Fibroblast of peridontal ligament (primary cell): ENCODE data around the gene TANGO2.

Experiments used
- DNase-seq: peaks from one replicate; pipeline ENCODE4 v3.0.0-alpha.2; 2010; ENCODE audit errors: extremely low read depth

The TANGO2 gene

DNA sequence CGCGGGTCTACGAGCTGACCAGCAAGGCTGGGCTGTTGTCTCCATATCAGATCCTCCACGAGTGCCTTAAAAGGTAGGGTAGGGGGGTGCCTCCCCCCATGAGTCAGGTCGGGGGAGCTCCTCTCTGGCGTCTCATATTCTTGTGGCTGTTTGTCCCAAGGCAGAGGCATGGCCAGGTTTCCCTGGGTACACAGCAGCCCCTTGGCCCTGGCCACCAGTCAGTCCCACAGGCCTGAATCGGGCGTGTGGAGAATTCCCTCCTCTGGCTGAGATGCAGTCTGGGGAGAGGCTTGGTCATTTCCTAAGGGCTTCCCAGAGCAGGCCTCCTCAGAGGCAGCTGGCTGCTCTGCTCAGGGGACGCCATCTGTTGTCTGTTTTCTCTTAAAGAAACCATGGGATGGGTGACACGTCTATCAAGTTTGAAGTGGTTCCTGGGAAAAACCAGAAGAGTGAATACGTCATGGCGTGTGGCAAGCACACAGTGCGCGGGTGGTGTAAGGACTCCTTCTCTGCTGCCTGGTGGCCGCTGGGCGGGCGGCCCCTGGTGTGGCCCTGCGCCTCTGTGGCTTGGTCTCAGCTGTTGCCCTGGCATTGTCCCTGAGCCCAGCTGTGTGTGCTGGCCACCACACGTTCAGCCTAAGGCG, 85.4 kb downstream of the TANGO2 start:
- no peak for DNase-seq

DNA sequence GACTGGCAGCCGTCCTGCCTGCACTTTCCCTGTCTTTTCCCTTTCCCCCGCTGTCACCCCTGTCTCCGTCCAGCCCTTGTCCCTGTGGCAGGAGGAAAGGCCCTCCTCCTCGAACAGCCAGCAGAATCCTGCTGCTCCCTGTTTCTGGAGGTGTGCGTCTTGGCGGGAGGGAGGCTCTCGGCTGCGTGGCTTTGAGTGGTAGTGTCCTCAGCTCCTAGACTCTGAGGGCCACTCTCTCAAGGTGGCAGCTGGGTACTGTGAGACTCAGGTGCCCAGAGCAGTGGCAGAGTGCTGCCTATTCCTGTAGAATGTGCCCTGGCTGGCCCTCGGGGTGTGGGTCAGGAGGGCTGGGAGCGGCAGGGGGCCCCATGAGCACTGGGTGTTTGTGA, 85.9 kb downstream of the TANGO2 start:
- DNase-seq = no peak

DNA sequence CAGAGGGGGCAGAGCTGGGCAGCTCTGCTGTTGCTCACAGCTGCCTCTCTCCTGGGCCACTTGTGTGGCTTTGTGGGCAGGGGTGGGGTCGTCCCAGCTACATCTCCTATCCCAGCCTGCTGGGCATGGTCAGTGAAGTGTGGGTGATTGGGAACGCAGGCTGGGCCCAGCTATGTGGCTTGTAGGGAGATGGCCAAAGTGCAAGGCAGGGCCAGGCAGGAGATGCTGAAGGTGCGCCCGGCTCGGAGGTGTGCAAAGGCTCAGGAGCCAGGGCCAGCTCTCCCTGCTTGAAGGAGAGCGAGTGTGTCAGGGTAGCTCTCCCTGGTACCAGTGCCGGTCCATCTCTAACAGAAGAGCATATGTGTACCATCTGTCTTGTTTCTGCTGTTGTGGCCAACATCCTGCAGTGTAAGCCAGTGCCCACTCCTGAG, 86.6 kb downstream of the TANGO2 start:
- DNase-seq = no peak

DNA sequence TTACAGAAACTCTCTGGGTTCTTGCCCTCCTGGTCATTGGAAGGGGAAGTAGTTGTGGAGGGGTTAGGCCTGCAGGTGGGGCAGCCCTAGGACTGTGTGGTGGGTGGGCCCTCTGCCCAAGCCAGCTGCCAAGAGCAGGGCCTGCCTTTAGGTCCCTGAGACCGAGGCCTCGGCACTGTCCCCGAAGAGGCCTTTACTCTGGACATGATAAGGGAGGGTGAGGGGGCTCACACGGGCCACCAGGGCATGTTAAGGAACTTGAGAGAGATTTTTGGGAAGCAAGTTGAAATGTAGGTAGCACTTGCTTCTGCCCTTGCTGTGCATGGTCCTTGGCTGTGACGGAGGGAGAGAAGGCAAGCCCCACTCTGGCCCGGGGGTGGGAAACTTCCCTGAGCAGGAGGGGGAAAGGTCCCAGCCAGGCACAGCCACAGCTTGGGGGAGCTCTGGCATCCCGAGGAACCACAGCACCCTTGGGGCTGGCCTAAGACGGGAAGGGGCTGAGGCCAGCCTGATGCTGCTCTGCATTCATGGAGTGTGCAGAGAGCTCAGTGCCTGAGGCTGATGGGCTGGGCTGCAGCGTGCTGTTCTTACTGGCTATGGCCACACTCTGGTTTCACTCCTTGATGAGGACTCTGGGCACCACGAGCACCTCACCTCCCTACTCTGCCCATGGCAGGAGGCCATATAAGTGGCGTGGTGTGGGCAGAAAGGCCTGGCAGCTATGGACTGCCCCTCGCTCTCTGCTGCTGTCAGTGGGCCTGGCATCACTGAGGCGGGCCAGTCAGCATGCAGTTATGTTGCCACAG, 87.2 kb downstream of the TANGO2 start:
- no peak for DNase-seq

DNA sequence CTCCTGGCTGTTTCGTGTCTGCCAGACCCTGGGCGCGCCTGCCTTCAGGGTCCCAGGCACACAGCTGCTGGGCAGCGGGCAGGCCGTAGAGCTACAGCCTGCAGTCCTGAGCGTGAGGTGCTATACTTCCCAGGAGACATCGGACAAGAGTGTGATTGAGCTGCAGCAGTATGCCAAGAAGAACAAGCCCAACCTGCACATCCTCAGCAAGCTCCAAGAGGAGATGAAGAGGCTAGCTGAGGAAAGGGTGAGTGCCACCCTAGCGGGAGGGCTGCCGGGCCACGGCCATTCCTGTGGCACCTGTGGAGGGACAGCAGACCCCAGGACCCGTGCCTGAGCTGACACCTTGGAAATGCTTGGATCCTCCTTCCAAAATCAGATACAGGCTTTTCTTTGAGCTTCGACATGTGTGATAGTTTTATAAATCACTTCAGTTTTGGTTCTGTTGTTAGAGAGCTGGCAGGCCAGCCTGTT, 87.9 kb downstream of the TANGO2 start:
- DNase-seq = no peak

DNA sequence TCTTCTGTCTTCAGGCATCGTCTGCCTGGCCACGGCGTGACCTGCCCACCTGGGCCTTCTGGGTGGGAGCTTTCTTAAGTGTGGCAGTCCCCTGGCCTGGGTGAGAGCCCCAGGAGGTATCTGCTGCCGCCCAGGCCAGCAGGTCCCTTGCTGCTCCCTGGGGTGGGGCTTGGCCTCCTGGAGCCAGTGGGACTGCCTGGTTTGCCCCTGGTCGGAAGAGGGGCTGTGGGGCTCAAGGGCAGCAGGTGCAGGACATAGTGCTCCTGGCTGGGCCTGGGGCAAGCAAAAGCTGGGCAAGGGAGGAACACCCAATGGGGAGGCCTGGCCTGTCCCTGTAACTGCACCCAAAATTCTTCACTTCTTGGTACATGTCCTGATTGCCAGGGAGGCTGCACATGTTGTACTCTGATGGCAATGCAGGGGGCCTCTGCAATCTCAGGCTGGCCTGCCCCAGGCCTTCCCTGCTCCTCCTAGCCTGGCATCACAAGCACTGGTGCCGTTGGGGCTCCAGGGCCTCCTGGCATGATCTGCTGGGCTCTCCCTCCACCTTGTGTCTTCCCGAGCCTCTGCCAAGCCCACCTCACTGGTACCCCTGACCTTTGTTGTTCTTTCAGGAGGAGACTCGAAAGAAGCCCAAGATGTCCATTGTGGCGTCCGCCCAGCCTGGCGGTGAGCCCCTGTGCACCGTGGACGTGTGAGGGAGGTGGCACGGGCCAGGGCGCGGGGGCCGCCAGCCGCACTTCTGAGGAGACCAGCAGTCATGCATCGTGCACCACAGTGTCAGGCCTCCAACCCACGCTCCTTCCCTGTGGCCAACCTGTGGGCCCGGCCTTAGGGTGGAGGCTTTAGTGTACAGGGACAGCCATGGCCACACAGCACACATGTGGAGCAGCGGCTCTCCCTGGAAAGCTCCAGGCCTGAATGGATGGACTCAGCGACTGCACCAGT, 88.8 kb downstream of the TANGO2 start:
- no peak for DNase-seq

DNA sequence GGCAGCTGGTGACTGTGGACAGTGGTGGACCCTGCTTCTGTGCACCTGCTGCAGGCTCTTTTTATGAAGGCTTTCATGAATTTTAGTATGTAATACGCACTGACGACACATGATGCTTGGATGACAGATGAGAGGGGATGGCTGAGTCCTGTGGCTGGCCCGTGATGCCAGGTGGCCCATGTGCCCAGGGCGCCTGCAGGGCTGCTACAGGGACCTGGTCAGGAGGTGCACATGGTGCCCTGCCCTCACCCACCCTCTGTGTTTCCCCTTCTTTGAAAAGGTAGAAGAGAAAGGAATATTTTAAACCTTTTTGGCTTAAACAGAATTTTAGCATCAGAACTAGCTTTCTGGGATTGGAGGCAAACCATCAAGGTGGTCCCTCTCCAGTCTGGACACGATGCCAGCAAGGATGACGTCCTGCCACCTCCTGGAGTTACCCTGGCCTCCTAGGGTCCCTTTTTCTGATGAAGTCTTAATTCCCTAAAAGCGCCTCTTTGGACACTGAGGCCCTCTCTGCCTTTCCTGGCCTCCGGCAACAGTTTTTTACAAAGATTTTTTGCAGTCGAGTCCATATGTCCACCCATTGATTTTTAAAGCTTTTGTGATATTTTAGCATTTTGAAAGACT, 89.6 kb downstream of the TANGO2 start:
- DNase-seq = no peak

DNA sequence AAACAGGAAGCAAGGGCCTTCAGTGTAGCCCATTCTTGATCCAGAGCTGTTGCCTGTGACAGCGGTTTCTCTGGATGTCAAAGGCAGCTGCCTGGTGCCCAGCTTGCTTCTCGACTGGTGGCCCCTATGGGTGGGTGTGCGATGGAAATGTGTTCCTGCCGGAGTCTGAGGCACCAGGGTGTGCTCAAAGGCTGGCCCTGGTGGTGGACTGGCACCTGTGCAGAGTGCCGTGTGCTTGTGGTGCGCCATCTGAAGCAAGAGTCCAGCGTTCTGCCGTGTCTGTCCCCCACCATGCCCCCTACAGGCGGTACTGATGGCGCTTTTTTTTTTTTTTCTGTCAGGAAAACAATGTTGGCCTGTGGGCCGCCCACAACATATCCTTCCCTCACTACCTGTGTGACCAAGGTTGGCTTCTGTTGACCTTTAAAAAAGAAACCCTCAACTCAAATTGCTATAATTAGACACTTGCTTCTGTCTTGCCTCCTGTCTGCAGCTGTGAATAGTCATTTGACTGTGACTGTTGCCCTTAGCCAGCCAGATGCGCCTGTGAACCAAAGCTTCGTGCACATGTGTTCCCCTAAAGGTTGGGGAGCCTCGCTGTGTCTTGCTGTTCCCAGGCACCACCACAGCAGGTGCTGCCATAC, 90.3 kb downstream of the TANGO2 start:
- DNase-seq = peak; percentile 11

DNA sequence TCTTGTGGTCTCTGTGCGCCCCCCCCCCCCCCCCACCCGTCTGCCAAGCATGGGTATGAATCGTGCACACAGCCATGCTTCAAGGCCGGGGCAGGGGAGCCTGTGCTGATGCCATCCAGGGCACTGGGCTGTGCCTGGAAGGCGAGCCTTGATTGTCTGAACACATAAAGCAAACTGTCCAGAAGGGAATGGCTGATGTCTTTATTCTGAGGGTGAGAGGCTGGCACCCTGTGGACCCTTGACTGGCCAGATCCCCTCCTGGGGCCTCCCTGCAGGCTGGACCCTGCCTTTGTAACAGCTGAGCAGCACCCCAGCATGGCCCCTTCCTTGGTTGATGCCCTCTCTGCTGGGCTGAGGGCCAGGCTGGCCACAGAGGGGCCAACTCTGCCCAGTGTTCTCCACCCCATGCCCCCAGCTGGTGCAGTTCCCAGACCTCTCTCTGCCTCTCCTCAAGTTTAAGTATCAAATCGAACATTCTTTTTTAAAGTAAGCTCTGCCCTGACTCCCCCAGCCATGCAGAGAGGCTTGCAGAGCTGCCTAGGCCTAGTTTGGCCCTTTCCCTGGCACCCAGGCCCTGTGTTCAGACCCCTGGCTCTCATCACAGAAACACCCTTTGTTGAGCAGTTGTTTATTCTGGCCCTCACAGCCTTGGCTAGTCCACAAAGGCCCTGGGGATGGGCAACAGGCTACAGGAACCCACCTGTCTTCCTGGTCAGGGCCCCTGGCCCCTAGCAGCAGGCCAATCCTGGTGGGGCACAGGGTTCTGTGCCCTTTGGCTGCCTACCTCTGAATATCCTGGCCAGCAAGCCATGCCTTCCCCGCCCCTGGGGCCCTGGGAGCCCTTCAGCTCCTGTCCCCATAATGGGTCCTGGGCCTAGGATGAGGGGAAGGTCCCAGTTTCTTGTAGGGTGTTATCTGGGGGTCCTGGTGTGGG, 91.0 kb downstream of the TANGO2 start:
- DNase-seq = no peak

DNA sequence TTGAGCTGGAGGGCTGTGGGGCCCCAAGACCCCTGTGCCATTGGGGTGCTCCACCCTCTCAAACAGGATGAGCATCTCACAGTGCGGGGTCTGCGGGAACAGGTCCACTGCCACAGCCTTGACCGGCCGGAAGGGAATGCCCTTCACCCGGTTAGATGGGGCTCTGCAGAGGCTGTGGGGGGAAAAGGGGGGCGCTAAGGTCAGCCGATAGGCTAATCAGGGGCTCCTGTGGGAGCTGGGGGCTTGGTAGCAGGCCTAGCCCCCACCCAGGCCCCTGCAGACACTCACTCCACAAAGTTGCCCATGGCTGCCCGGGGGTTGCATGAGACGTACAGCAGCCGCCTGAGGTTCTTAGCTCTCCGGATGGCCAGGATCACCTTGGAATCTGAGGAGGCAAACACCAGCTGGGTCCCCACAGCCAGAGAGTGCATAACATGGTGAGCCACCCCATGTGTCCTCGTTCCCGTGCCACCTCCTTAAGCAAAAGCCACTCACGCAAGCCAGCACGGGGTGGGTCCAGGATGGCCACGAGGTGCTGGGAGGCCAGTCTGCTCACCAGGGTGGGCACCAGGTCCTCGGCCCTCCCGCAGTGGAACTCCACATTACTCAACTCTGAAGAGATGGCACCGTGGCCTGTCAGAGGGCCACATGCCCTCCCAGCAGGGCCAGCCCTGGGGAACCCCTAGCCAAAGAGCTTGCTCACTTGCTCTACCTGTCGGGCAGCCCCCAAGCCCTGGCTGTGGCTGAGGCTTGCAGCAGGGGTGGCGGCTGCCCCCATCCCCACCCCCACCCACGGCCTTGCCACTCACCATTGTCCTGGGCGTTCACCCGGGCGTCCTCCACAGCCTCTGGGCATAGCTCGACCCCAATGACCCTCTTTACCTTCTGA, 92.0 kb downstream of the TANGO2 start:
- DNase-seq = no peak

DNA sequence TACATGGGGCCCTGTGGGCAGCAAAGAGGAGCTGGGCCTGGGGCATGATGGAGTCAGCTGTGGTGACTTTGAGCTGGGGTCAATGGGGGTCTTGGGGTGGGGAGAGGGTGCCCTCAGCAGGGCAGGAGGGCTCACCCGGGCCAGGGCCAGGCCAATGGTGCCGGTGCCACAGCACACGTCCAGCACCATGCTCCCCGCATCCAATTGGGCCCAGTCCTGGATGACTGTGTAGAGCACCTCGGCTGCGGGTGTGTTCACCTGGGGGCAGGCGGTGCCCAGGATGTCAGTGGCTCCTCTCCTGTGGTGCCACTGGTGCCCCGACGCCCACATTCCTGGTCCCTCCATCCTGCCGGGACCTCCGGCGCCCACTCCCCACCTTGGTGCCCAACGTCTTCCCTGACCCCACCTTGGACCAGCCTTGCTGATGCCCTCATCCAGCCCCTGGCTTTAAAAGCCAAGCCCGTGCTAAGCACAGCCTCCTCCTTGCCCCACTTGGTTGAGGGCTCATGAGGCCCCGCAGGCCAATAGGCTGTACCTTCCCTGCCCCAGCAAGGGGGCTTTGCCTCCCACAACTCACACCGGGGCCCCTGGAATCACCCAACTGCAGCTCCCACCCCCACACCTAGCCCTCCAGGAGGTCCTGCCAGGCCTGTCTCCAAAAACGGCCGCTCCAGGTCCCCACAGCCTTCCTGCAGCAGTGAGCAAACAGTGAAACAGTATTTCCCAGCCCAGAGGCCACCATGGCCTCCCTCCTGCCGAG, 92.8 kb downstream of the TANGO2 start:
- no peak for DNase-seq

DNA sequence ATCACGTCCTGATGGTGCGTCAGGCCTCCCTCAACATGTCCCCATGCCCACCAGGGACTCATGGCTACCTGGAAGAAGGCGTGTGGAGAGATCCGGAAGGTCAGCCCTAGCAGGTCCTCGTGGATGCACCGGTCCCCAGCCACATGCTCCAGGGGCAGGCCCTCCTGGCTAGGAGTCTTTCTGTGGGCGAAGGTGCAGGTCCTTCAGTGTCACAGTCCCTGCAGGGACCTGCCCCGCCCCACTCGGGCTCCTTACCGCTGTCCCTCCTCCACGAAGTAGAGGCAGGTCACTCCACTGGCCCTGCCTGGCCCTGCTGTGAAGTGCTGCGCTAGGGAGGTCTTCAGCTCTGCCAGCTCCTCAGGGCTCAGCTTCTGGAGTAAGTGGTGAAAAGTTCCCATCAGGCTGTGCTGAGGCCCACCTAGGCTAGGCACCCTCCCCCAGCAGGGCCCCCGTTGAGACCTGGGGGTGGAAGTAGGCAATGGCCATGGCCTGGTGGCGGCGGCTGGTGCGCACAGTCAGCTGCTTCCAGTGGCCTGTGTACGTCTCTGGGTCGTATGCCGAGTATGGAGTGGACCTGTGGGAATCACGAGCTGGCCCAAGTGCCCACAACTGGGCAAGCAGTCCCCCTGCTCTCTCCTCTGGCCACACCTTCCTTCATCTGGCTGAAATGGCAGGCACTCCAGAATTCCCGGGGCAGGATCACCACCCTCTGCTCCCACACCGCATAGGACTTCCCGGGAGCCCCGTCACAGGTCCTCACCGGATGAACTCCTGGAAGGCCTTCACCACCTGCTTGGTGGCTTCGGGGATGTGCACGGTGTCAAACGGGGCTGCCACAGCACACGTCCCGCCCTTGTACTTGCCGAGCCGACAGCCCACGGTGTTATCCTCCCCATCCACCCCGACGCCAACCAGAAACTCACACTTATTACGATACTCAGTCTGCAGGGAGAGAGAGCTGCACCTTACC, 93.9 kb downstream of the TANGO2 start:
- no peak for DNase-seq

DNA sequence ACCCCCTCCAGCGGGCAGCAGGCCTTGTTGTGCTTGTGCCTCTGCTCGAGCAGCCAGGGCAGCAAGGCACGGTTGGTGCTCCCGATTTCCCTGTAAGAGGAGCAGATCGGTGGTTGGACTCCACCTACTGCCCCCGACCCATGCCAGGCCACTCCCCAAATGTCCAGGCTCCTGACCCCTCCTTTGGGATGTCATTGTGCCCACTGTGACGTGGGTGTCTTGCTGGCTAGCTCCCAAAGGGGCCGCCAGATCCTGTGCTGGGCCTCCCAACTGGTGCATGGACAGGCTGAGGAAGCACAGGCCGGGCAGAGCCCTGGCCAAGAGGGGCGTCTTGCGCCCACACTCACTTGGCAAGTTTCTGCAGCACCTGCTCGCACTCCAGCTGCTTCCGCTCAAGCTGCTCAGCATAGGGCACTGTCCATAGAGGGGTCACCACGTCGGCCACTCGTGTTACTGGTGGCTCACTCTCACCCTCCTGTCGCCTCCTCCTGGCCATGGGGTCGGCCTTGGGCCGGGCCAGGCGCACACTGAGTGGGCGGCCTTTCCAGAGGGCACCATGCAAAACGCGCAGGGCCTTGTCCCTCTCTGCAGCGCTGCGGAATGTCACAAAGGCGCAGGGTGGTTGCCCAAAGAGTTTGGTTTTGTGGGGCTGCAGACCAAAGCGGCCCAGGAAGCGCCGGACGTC, 94.9 kb downstream of the TANGO2 start, which contains the start of gene RANBP1:
Gene RANBP1, plus strand, starts transcription at position 414 of the 685 bp plus-strand sequence. Its CDS starts 81 bp downstream, at position 495.
- no peak for DNase-seq

DNA sequence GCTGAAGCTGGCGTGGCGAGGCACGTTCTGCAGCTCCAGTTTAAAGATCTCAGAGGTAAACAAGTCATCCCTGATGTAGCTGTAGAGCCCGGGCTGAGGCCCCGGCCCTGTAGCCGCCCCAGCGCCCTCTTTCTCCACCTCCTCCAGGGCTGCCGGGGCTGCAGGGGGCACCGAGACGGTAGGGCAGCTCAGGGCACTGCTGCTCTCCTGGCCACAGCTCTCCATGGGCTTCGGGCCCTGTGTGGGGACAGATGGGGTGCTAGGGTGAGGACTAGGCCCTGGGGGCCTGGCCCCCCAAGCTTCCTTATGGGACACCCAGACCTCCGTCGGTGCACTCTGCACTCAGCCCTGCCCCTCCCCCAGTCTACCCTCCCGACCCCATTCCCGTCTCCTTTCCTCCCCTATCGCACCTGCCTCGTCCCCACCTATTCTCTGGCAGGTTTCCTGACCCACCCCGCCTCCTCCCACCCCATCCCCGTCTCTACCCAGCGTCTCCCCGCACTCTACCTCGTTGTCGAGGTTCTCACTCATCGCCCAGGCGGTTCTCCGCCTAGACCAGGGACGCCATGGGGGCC, 95.6 kb downstream of the TANGO2 start:
- no peak for DNase-seq
